ENCODE results near the gene SLIT3.

The SLIT3 gene

GRCh38 chr5:169204788-169205400 is 96.0 kb downstream of the SLIT3 start:
- DNase-seq (ENCODE audit: low read depth): no peak
- TF ChIP-seq MYC (IDR thresholded peaks at IDR 0.05; ENCODE audit: low read depth, low read length): no peak
- no peak for TF ChIP-seq MAX (IDR thresholded peaks at IDR 0.05; ENCODE audit: low read depth, low read length)
- TF ChIP-seq POLR2A (IDR thresholded peaks at IDR 0.05; ENCODE audit: extremely low read depth, insufficient read length): no peak
- TF ChIP-seq, protein P1, sequence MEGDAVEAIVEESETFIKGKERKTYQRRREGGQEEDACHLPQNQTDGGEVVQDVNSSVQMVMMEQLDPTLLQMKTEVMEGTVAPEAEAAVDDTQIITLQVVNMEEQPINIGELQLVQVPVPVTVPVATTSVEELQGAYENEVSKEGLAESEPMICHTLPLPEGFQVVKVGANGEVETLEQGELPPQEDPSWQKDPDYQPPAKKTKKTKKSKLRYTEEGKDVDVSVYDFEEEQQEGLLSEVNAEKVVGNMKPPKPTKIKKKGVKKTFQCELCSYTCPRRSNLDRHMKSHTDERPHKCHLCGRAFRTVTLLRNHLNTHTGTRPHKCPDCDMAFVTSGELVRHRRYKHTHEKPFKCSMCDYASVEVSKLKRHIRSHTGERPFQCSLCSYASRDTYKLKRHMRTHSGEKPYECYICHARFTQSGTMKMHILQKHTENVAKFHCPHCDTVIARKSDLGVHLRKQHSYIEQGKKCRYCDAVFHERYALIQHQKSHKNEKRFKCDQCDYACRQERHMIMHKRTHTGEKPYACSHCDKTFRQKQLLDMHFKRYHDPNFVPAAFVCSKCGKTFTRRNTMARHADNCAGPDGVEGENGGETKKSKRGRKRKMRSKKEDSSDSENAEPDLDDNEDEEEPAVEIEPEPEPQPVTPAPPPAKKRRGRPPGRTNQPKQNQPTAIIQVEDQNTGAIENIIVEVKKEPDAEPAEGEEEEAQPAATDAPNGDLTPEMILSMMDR (IDR thresholded peaks at IDR 0.05; ENCODE audit: low read depth, low read length): no peak

DNA sequence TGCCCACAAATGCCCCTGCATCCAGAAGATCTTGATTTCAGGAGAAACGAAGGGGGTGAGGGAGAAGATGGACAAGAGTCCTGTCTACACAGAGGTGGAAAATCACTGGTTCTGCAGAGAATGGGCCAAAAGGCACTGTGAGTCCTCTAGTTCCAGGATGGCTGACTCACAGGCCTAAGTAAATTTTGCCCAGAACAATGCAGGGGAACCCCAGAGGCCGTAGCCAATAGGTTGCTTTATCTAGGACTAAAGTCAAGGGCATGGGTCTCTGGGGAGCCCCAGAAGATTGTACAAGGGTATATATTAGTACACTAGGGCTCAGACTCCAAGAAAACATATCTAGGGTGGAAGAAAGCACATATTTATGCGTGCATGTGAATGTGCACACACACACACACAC is 98.0 kb downstream of the SLIT3 start:
- no peak for DNase-seq (ENCODE audit: low read depth)
- no peak for TF ChIP-seq MAX (IDR thresholded peaks at IDR 0.05; ENCODE audit: low read depth, low read length)
- no peak for TF ChIP-seq POLR2A (IDR thresholded peaks at IDR 0.05; ENCODE audit: extremely low read depth, insufficient read length)
- no peak for TF ChIP-seq MYC (IDR thresholded peaks at IDR 0.05; ENCODE audit: low read depth, low read length)
- TF ChIP-seq, protein P1 (IDR thresholded peaks at IDR 0.05; ENCODE audit: low read depth, low read length): no peak
- no peak overlapping the region for H3K4me3 ChIP-seq (ENCODE audit: low read depth, low read length)

More at GRCh38 chr5:169204788-169205400, 96.0 kb downstream of the SLIT3 start:
- no peak overlapping the region for H3K4me3 ChIP-seq (ENCODE audit: low read depth, low read length)

DNA sequence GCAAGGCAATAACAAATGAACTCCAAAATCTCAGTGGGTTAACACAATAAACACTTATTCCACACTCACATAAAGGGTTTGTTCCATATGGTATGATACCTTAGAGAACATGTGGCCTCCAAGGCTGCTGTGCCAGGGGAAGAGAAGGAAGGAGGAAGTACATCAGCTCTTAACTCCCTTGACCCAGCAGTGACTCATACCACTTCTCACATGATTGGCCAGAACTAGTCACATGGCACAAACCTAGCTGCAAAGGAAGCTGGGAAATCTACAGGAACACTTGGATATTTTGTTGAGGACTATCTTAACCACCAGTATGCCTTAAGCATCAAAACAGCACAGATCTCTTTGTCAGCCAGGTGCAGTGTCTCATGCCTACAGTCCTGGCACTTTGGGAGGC is 99.3 kb downstream of the SLIT3 start:
- peak; percentile 34 for DNase-seq (ENCODE audit: low read depth)
- TF ChIP-seq, protein P1 (IDR thresholded peaks at IDR 0.05; ENCODE audit: low read depth, low read length): no peak
- TF ChIP-seq MAX (IDR thresholded peaks at IDR 0.05; ENCODE audit: low read depth, low read length) (0 out of 2 replicates have a peak, but pooled peaks have one; percentile 22), MYC (IDR thresholded peaks at IDR 0.05; ENCODE audit: low read depth, low read length) (no peak), POLR2A (IDR thresholded peaks at IDR 0.05; ENCODE audit: extremely low read depth, insufficient read length) (no peak)
- no peak overlapping the region for H3K4me3 ChIP-seq (ENCODE audit: low read depth, low read length)

GRCh38 chr5:169200125-169200778 is 100.7 kb downstream of the SLIT3 start:
- TF ChIP-seq MYC (IDR thresholded peaks at IDR 0.05; ENCODE audit: low read depth, low read length) (no peak), MAX (IDR thresholded peaks at IDR 0.05; ENCODE audit: low read depth, low read length) (no peak), POLR2A (IDR thresholded peaks at IDR 0.05; ENCODE audit: extremely low read depth, insufficient read length) (no peak)
- TF ChIP-seq, protein P1 (IDR thresholded peaks at IDR 0.05; ENCODE audit: low read depth, low read length): no peak
- H3K4me3 ChIP-seq (ENCODE audit: low read depth, low read length): no peak overlapping the region
- DNase-seq (ENCODE audit: low read depth): no peak

- H3K4me3 ChIP-seq (ENCODE audit: low read depth, low read length): no peak overlapping the region
- TF ChIP-seq POLR2A (IDR thresholded peaks at IDR 0.05; ENCODE audit: extremely low read depth, insufficient read length) (no peak), MYC (IDR thresholded peaks at IDR 0.05; ENCODE audit: low read depth, low read length) (no peak), MAX (IDR thresholded peaks at IDR 0.05; ENCODE audit: low read depth, low read length) (no peak)
- TF ChIP-seq, protein P1 (IDR thresholded peaks at IDR 0.05; ENCODE audit: low read depth, low read length): no peak
- no peak for DNase-seq (ENCODE audit: low read depth)
These were observed 103.6 kb downstream of the SLIT3 start for GRCh38 chr5:169197343-169197742.

Data from NB4 (cell line).